Measurements from ENCODE around the gene AURKAIP1.
"Not testable (repeated sequence)": the region's sequence is repeated elsewhere in the genome, so short reads cannot be mapped to it uniquely, and the experiment has no call there.

Gene AURKAIP1

GRCh38 chr1:1420654-1421141 is 45.7 kb upstream of the AURKAIP1 start:
- H3K27ac ChIP-seq = peak overlapping the region; percentile 83; the same call in 1 of the 2 replicates
- no peak for TF ChIP-seq CTCF (conservative IDR thresholded peaks at IDR 0.05)

- TF ChIP-seq CTCF (conservative IDR thresholded peaks at IDR 0.05) = peak; percentile 62
- peak overlapping the region; percentile 83 for H3K27ac ChIP-seq
Measured at GRCh38 chr1:1419813-1420653, 45.0 kb upstream of the AURKAIP1 start.

GRCh38 chr1:1419363-1419812 is 44.4 kb upstream of the AURKAIP1 start:
- H3K27ac ChIP-seq = peak overlapping the region; percentile 83

GRCh38 chr1:1418464-1419362 is 43.7 kb upstream of the AURKAIP1 start:
- TF ChIP-seq CTCF (conservative IDR thresholded peaks at IDR 0.05) = no peak
- peak overlapping the region; percentile 83 for H3K27ac ChIP-seq

More at GRCh38 chr1:1419363-1419812, 44.4 kb upstream of the AURKAIP1 start:
- no peak for TF ChIP-seq CTCF (conservative IDR thresholded peaks at IDR 0.05)

- H3K27ac ChIP-seq = peak overlapping the region; percentile 83; the same call in 1 of the 2 replicates
Measured at GRCh38 chr1:1417825-1418463, 42.9 kb upstream of the AURKAIP1 start.

- H3K27ac ChIP-seq = not testable (repeated sequence)
Measured at GRCh38 chr1:1417396-1417795, 42.4 kb upstream of the AURKAIP1 start.

GRCh38 chr1:1415751-1416150 is 40.7 kb upstream of the AURKAIP1 start:
- no peak for TF ChIP-seq CTCF (conservative IDR thresholded peaks at IDR 0.05)
- no peak overlapping the region for H3K27ac ChIP-seq

- not testable (repeated sequence) for H3K27ac ChIP-seq
Measured at GRCh38 chr1:1412311-1412902, 37.4 kb upstream of the AURKAIP1 start.
